NT2/D1 (cell line): Measurements from ENCODE around the gene SLC28A1.

Source experiments
- SUZ12 ChIP-seq: IDR thresholded peaks from 2 replicates; pipeline ENCODE4 v1.6.1; 2011; ENCODE audit not compliant: insufficient read length, insufficient read depth; ENCODE audit errors: extremely low read depth
- YY1 ChIP-seq: IDR thresholded peaks from 2 replicates; pipeline ENCODE4 v1.6.1; 2011; ENCODE audit not compliant: insufficient read length, insufficient read depth
- ZNF274 ChIP-seq: IDR thresholded peaks from 2 replicates; pipeline ENCODE4 v1.6.1; 2011; ENCODE audit warnings: mild to moderate bottlenecking, low read depth, low read length

GRCh38 chr15:84926491-84927230 lies 42.2 kb downstream of the SLC28A1 start:
- no peak for TF ChIP-seq YY1
- TF ChIP-seq ZNF274, result no peak
- no peak for TF ChIP-seq SUZ12
